HUES6 (cell line): ENCODE data around the gene INPP4B.
"Not testable (repeated sequence)": the region's sequence is repeated elsewhere in the genome, so short reads cannot be mapped to it uniquely, and the experiment has no call there.

ENCODE experiments used
- H3K27ac ChIP-seq: 2 replicates; pipeline ENCODE4 v1.7.0; 2013; ENCODE audit warnings: low read depth, mild to moderate bottlenecking, low read length, inconsistent platforms
- H3K27me3 ChIP-seq: 2 replicates; pipeline ENCODE4 v1.6.1; 2013; ENCODE audit warnings: low read length; ENCODE audit not compliant: control insufficient read depth, insufficient read depth
- H3K36me3 ChIP-seq: 2 replicates; pipeline ENCODE4 v1.6.1; 2013; ENCODE audit warnings: low read length; ENCODE audit not compliant: control insufficient read depth, insufficient read depth
- H3K4me1 ChIP-seq: 2 replicates; pipeline ENCODE4 v1.6.1; 2013; ENCODE audit warnings: low read length; ENCODE audit not compliant: control insufficient read depth, insufficient read depth
- H3K4me3 ChIP-seq: 2 replicates; pipeline ENCODE4 v1.5.1; 2013; ENCODE audit warnings: low read depth, low read length
- H3K9ac ChIP-seq: one replicate; pipeline ENCODE4 v1.6.1; 2013; ENCODE audit warnings: mild to moderate bottlenecking, low read length
- H3K9me3 ChIP-seq: 2 replicates; pipeline ENCODE4 v1.6.1; 2013; ENCODE audit warnings: low read depth, low read length; ENCODE audit not compliant: control insufficient read depth, insufficient read depth

The INPP4B gene

GRCh38 chr4:142088906-142089305 lies 757.2 kb downstream of the INPP4B start:
- Histone ChIP-seq H3K9me3 (no peaks in the 10 kb centered on the region), H3K4me1 (no peaks in the 10 kb centered on the region), H3K27ac (no peak overlapping the region), H3K27me3 (no peaks in the 10 kb centered on the region), H3K4me3 (no peak overlapping the region), H3K9ac (no peak overlapping the region), H3K36me3 (no peaks in the 10 kb centered on the region)

- H3K9ac ChIP-seq = no peak overlapping the region
- no peaks in the 10 kb centered on the region for H3K27me3 ChIP-seq
- no peak overlapping the region for H3K27ac ChIP-seq
- no peak overlapping the region for H3K4me3 ChIP-seq
- H3K36me3 ChIP-seq = no peaks in the 10 kb centered on the region
- no peaks in the 10 kb centered on the region for H3K9me3 ChIP-seq
- H3K4me1 ChIP-seq = no peaks in the 10 kb centered on the region
Observed at GRCh38 chr4:142085513-142086292, 760.4 kb downstream of the INPP4B start.

GRCh38 chr4:142083264-142083663 lies 762.8 kb downstream of the INPP4B start:
- Histone ChIP-seq H3K9ac (no peak overlapping the region), H3K27ac (no peak overlapping the region), H3K4me3 (no peak overlapping the region), H3K27me3 (no peaks in the 10 kb centered on the region), H3K9me3 (no peaks in the 10 kb centered on the region), H3K36me3 (no peaks in the 10 kb centered on the region), H3K4me1 (no peaks in the 10 kb centered on the region)

- no peaks in the 10 kb centered on the region for H3K27me3 ChIP-seq
- no peaks in the 10 kb centered on the region for H3K36me3 ChIP-seq
- H3K9me3 ChIP-seq = no peaks in the 10 kb centered on the region
- H3K9ac ChIP-seq = no peak overlapping the region
- no peak overlapping the region for H3K4me3 ChIP-seq
- H3K27ac ChIP-seq = no peak overlapping the region
- no peaks in the 10 kb centered on the region for H3K4me1 ChIP-seq
Observed at GRCh38 chr4:142081025-142081424, 765.1 kb downstream of the INPP4B start.

GRCh38 chr4:142079959-142080358 lies 766.1 kb downstream of the INPP4B start:
- no peak overlapping the region for H3K9ac ChIP-seq
- no peak overlapping the region for H3K4me3 ChIP-seq
- no peaks in the 10 kb centered on the region for H3K36me3 ChIP-seq
- no peak overlapping the region for H3K27ac ChIP-seq
- no peaks in the 10 kb centered on the region for H3K27me3 ChIP-seq
- H3K4me1 ChIP-seq = no peaks in the 10 kb centered on the region
- no peaks in the 10 kb centered on the region for H3K9me3 ChIP-seq

GRCh38 chr4:142077048-142077447 lies 769.1 kb downstream of the INPP4B start:
- no peaks in the 10 kb centered on the region for H3K36me3 ChIP-seq
- H3K4me1 ChIP-seq = no peaks in the 10 kb centered on the region
- H3K4me3 ChIP-seq = no peak overlapping the region
- H3K9ac ChIP-seq = no peak overlapping the region
- no peak overlapping the region for H3K27ac ChIP-seq
- H3K9me3 ChIP-seq = no peaks in the 10 kb centered on the region
- no peaks in the 10 kb centered on the region for H3K27me3 ChIP-seq

GRCh38 chr4:142068304-142068703 lies 777.8 kb downstream of the INPP4B start:
- H3K4me1 ChIP-seq, H3K9ac ChIP-seq, H3K36me3 ChIP-seq, H3K27ac ChIP-seq, H3K27me3 ChIP-seq, H3K4me3 ChIP-seq: not testable (repeated sequence)
- peaks cover 14% of the 10 kb centered on the region for H3K9me3 ChIP-seq

- H3K4me3 ChIP-seq, H3K4me1 ChIP-seq, H3K36me3 ChIP-seq, H3K27me3 ChIP-seq, H3K9ac ChIP-seq, H3K27ac ChIP-seq: not testable (repeated sequence)
- H3K9me3 ChIP-seq = peaks cover 14% of the 10 kb centered on the region
Observed at GRCh38 chr4:142066562-142066961, 779.5 kb downstream of the INPP4B start.

GRCh38 chr4:142065086-142065647 lies 780.9 kb downstream of the INPP4B start:
- H3K9me3 ChIP-seq = peaks cover 14% of the 10 kb centered on the region
- H3K27ac ChIP-seq = no peak overlapping the region
- H3K4me1 ChIP-seq = no peaks in the 10 kb centered on the region
- no peaks in the 10 kb centered on the region for H3K27me3 ChIP-seq
- no peak overlapping the region for H3K9ac ChIP-seq
- H3K36me3 ChIP-seq = no peaks in the 10 kb centered on the region
- no peak overlapping the region for H3K4me3 ChIP-seq

- Histone ChIP-seq H3K4me1 (no peaks in the 10 kb centered on the region), H3K9ac (no peak overlapping the region), H3K4me3 (no peak overlapping the region), H3K36me3 (no peaks in the 10 kb centered on the region), H3K9me3 (peaks cover 14% of the 10 kb centered on the region), H3K27ac (no peak overlapping the region), H3K27me3 (no peaks in the 10 kb centered on the region)
Observed at GRCh38 chr4:142064181-142064580, 781.9 kb downstream of the INPP4B start.

GRCh38 chr4:142045996-142046395 lies 800.1 kb downstream of the INPP4B start:
- H3K27me3 ChIP-seq = no peaks in the 10 kb centered on the region
- no peak overlapping the region for H3K4me3 ChIP-seq
- no peaks in the 10 kb centered on the region for H3K9me3 ChIP-seq

More at GRCh38 chr4:142045996-142046395, 800.1 kb downstream of the INPP4B start:
- H3K4me1 ChIP-seq = peaks cover 13% of the 10 kb centered on the region; the same call in 1 of the 2 replicates
- H3K36me3 ChIP-seq = no peaks in the 10 kb centered on the region
- no peak overlapping the region for H3K27ac ChIP-seq
- H3K9ac ChIP-seq = no peak overlapping the region
